ENCODE results near the gene RHBDD1. TPM values are rescaled to one million over a fixed set of nuclear protein-coding genes. Genes with fewer than 3 reads are reported as not detected.

RHBDD1 gene
- total RNA-seq, 2 experiments from 2014 or later, result 43.8 to 47.1 TPM

DNA sequence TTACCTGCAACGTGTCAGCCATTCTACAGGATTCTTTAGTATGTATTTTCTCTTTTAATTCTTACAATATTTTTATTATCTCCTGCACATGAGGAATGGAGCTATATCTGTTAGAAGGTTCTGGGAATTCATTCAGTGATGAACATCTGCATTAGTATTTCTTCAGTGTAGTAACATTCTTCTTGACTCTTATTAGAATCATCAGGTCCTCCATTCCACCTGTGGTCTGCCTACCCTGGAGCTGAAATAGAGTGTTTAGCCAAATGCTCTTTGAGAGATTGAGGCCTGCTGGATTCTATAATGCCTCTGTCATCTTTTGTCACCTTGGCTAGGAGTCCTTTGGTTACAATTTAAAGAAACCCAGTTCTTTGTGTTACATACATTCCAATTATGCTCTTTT lies 54.4 kb downstream of the RHBDD1 start:
- H3K36me3 ChIP-seq (ENCODE audit: insufficient read depth, low read length), result peaks cover under 1% of the 10 kb centered on the region
- ATAC-seq (ENCODE audit: poor library complexity) (no peak), DNase-seq (no peak)
- Mint-ChIP-seq H3K4me3 (no peak overlapping the region), H3K36me3 (ENCODE audit: low read depth) (peaks cover 47% of the 10 kb centered on the region), H3K4me1 (ENCODE audit: low read depth) (peaks cover 6% of the 10 kb centered on the region), H3K9me3 (no peaks in the 10 kb centered on the region), H3K27me3 (no peaks in the 10 kb centered on the region), H3K27ac (no peak overlapping the region)
- H3K27ac ChIP-seq (ENCODE audit: low read depth in 1 of 2, low read length in 2 of 2), result no peak overlapping the region
- no peak for TF ChIP-seq CTCF (IDR thresholded peaks at IDR 0.05)
- intact Hi-C loops (cut with DNase I, micrococcal nuclease), result no loop called here
- no peaks in the 10 kb centered on the region for H3K27me3 ChIP-seq (ENCODE audit: control insufficient read depth in 1 of 2, insufficient read depth in 2 of 2, low read length in 2 of 2)
- no peaks in the 10 kb centered on the region for H3K9me3 ChIP-seq (ENCODE audit: control insufficient read depth in 1 of 2, insufficient read depth in 1 of 2, low read length in 2 of 2)
- POLR2A ChIA-PET, result interaction anchor here (1.6 kb wide), 1 partner anchor 50 kb away, joined by 3 read pairs; no protein-coding TSS in a partner anchor
- no peak overlapping the region for H3K4me3 ChIP-seq (ENCODE audit: low read length)
- CTCF ChIA-PET, result interaction anchor here (0.6 to 1.4 kb wide), 2 partner anchors 24 to 508 kb away, joined by 3 read pairs; no protein-coding TSS in a partner anchor
- no peaks in the 10 kb centered on the region for H3K4me1 ChIP-seq (ENCODE audit: insufficient read depth, low read length)

DNA sequence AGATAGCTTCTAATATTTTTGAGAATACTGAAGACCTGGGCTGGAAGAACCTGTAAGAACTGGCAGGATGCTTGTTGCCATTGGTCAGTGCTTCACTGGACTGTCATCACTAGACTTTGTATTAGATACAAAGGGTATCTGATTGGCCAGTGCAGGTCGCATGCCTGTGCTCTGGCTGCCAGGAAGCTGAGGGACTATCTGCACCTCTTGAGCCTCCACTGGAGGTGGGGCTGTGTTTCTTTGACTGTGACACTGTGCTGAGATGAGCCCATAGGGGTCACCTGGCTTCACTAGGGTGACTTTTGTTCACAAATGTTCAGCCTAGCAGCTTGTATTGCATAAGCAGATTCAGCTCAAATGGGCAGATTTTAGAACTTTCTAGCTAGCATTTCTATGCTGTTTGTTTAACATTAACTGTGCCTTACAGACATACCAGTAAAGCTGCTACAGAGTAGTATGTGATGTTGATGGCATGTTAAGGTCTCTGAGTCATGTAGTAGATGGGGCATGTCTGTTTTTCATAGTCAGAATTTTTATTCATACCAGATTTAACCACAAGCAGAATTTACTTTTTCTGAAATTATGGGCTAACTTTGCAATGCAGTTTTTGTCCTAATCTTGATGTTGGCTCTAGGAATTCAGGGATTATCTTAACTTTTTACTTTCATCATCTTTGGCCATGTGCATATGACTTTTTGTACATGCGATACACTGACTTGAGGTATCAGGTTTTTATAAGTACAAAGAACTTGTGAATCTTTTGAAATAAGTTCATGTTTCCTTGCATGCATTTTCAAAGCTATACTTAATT lies 56.1 kb downstream of the RHBDD1 start:
- no peak for TF ChIP-seq CTCF (IDR thresholded peaks at IDR 0.05)
- POLR2A ChIA-PET, result interaction anchor here (0.7 kb wide), 1 partner anchor 56 kb away, joined by 3 read pairs; no protein-coding TSS in a partner anchor
- Mint-ChIP-seq H3K27ac (no peak overlapping the region), H3K36me3 (ENCODE audit: low read depth) (peaks cover 60% of the 10 kb centered on the region), H3K9me3 (no peaks in the 10 kb centered on the region), H3K27me3 (no peaks in the 10 kb centered on the region), H3K4me3 (no peak overlapping the region), H3K4me1 (ENCODE audit: low read depth) (peaks cover 6% of the 10 kb centered on the region)
- Histone ChIP-seq H3K4me3 (ENCODE audit: low read length) (no peak overlapping the region), H3K9me3 (ENCODE audit: control insufficient read depth in 1 of 2, insufficient read depth in 1 of 2, low read length in 2 of 2) (no peaks in the 10 kb centered on the region), H3K27me3 (ENCODE audit: control insufficient read depth in 1 of 2, insufficient read depth in 2 of 2, low read length in 2 of 2) (no peaks in the 10 kb centered on the region), H3K27ac (ENCODE audit: low read depth in 1 of 2, low read length in 2 of 2) (no peak overlapping the region), H3K4me1 (ENCODE audit: insufficient read depth, low read length) (no peaks in the 10 kb centered on the region), H3K36me3 (ENCODE audit: insufficient read depth, low read length) (peaks cover 4% of the 10 kb centered on the region)
- CTCF ChIA-PET, result interaction anchor here (1.4 kb wide), 1 partner anchor 22 kb away, joined by 3 read pairs; no protein-coding TSS in a partner anchor
- intact Hi-C loops (cut with DNase I, micrococcal nuclease), result no loop called here
- ATAC-seq (ENCODE audit: poor library complexity) (no peak), DNase-seq (no peak)

DNA sequence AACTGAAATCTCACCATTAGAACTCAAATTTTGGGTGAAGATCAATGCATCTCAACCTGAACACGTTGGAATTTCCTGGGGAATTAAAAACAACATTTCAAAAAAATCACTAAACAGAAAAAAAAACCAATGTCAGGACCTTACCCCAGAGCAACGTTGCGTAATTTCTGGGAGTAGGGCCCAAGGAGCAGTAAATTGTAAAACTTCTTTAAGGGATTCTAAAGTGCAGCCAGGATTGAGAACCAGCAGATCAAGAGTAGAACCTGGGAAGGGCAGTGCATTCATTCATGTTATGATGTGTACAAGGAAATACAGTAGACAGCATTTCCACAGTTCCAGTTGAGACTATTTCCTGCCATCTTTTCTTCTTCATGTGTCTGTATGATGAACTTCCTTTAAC lies 56.9 kb downstream of the RHBDD1 start:
- intact Hi-C loops (cut with DNase I, micrococcal nuclease), result no loop called here
- Histone ChIP-seq H3K9me3 (ENCODE audit: control insufficient read depth in 1 of 2, insufficient read depth in 1 of 2, low read length in 2 of 2) (no peaks in the 10 kb centered on the region), H3K4me3 (ENCODE audit: low read length) (no peak overlapping the region), H3K36me3 (ENCODE audit: insufficient read depth, low read length) (peaks cover 8% of the 10 kb centered on the region), H3K27ac (ENCODE audit: low read depth in 1 of 2, low read length in 2 of 2) (no peak overlapping the region), H3K27me3 (ENCODE audit: control insufficient read depth in 1 of 2, insufficient read depth in 2 of 2, low read length in 2 of 2) (no peaks in the 10 kb centered on the region), H3K4me1 (ENCODE audit: insufficient read depth, low read length) (no peaks in the 10 kb centered on the region)
- H3K27ac Mint-ChIP-seq, result no peak overlapping the region
- no peak overlapping the region for H3K4me3 Mint-ChIP-seq
- POLR2A ChIA-PET, result no interaction called here
- peaks cover 65% of the 10 kb centered on the region for H3K36me3 Mint-ChIP-seq (ENCODE audit: low read depth)
- peaks cover 6% of the 10 kb centered on the region for H3K4me1 Mint-ChIP-seq (ENCODE audit: low read depth)
- CTCF ChIA-PET, result no interaction called here
- no peaks in the 10 kb centered on the region for H3K27me3 Mint-ChIP-seq
- DNase-seq, result no peak
- TF ChIP-seq CTCF (IDR thresholded peaks at IDR 0.05), result no peak
- no peak for ATAC-seq (ENCODE audit: poor library complexity)
- no peaks in the 10 kb centered on the region for H3K9me3 Mint-ChIP-seq

All from CD4-positive, alpha-beta T cell (primary cell).